Testis (tissue), 3 donors: ENCODE data around the gene ADAMTS6. TPM values are rescaled to one million over a fixed set of nuclear protein-coding genes. Genes with fewer than 3 reads are reported as not detected.

ENCODE experiments used
- DNase-seq: peaks from one replicate; pipeline ENCODE4 v3.0.0-alpha.2; 2019
- H3K27ac ChIP-seq, 2 donors: fragments of 200-600 bp; sonication (generic); one replicate each; pipeline ENCODE4 v1.5.1; 2019
- H3K27me3 ChIP-seq: fragments of 200-600 bp; sonication (generic); one replicate; pipeline ENCODE4 v1.5.1; 2019
- H3K36me3 ChIP-seq: fragments of 200-600 bp; sonication (generic); one replicate; pipeline ENCODE4 v1.5.1; 2017; ENCODE audit warnings: low read depth; ENCODE audit errors: missing control alignments
- H3K4me1 ChIP-seq: fragments of 200-600 bp; sonication (generic); one replicate; pipeline ENCODE4 v1.5.1; 2019
- H3K4me3 ChIP-seq, 2 donors: fragments of 200-600 bp; sonication (generic); one replicate each; pipeline ENCODE4 v1.5.1; 2017 to 2019
- H3K9me3 ChIP-seq: fragments of 200-600 bp; sonication (generic); one replicate; pipeline ENCODE4 v1.5.1; 2017
- CTCF ChIP-seq, 3 experiments: fragments of 450-650 bp in 2 of 3; fragments of 200-600 bp in 1 of 3; sonication (generic) in 1 of 3; IDR thresholded peaks; one replicate each; pipeline ENCODE4 v1.5.1; 2016 to 2019; ENCODE audit warnings: antibody characterized with exemption in 3 of 3, mild to moderate bottlenecking in 2 of 3, moderate library complexity in 1 of 3
- POLR2A ChIP-seq: fragments of 450-650 bp; IDR thresholded peaks from one replicate; pipeline ENCODE4 v1.6.1; 2017; ENCODE audit warnings: antibody characterized with exemption, mild to moderate bottlenecking, moderate library complexity
- WGBS, 2 donors: methylation state at CpG; one replicate each; pipeline ENCODE4 v1.1.5; 2018; 5-methylcytosine and 5-hydroxymethylcytosine counted together
- intact Hi-C: fragments of 100-400 bp; cut with DNase I; formaldehyde crosslinking; loops from one replicate; pipeline ENCODE4 v1.15.1; 2023; ENCODE audit warnings: low total_unique reads
- polyA plus RNA-seq: library from polyadenylated mRNA; stranded (reverse); fragments of 350-450 nt; fragmentation: Illumina TruSeq; extraction: RNeasy Lipid Tissue Mini Kit (QIAGEN cat#74804); gene quantifications from one replicate; pipeline ENCODE4 v1.2.3, GENCODE V29; 2014; ENCODE audit warnings: low read depth, low replicate concordance; ENCODE audit not compliant: insufficient read depth
- total RNA-seq, 2 donors: library from RNA; depleted of rRNA; stranded (reverse); fragments of >200 nt; gene quantifications; one replicate each; pipeline ENCODE4 v1.2.3, GENCODE V29; 2016

The ADAMTS6 gene
- total and polyA plus RNA-seq, 3 donors from 2014 or later: 4.1 to 43.1 (median 25.5) TPM

GRCh38 chr5:65296067-65296466 is 185.7 kb downstream of the ADAMTS6 start:
- DNase-seq: no peak
- 96% methylated on average over 1 of the region's 1 CpG for WGBS, 2 donors
- H3K27ac ChIP-seq: no peak overlapping the region
- H3K36me3 ChIP-seq: no peaks in the 10 kb centered on the region
- H3K27me3 ChIP-seq: no peaks in the 10 kb centered on the region
- H3K4me1 ChIP-seq: peaks cover 3% of the 10 kb centered on the region
- H3K4me3 ChIP-seq: no peak overlapping the region
- intact Hi-C loops: no loop called here
- H3K9me3 ChIP-seq: no peaks in the 10 kb centered on the region
- TF ChIP-seq CTCF (IDR thresholded peaks at IDR 0.05) (no peak), POLR2A (no peak)

GRCh38 chr5:65292196-65292595 is 189.5 kb downstream of the ADAMTS6 start:
- H3K27ac ChIP-seq: no peak overlapping the region
- H3K36me3 ChIP-seq: no peaks in the 10 kb centered on the region
- no peaks in the 10 kb centered on the region for H3K27me3 ChIP-seq
- DNase-seq: no peak
- H3K4me1 ChIP-seq: peaks cover 3% of the 10 kb centered on the region
- intact Hi-C loops: no loop called here
- H3K4me3 ChIP-seq: no peak overlapping the region
- TF ChIP-seq POLR2A: no peak
- TF ChIP-seq CTCF (IDR thresholded peaks at IDR 0.05): no peak
- no peaks in the 10 kb centered on the region for H3K9me3 ChIP-seq

GRCh38 chr5:65290677-65291076 is 191.0 kb downstream of the ADAMTS6 start:
- no peak for TF ChIP-seq POLR2A
- no peak for TF ChIP-seq CTCF (IDR thresholded peaks at IDR 0.05)
- WGBS, 2 donors: 84 to 96% methylated on average over 1 of the region's 1 CpG

GRCh38 chr5:65288657-65289056 is 193.1 kb downstream of the ADAMTS6 start:
- intact Hi-C loops: no loop called here
- TF ChIP-seq POLR2A: no peak
- no peak for TF ChIP-seq CTCF (IDR thresholded peaks at IDR 0.05)
- Histone ChIP-seq H3K27me3 (no peaks in the 10 kb centered on the region), H3K4me1 (peaks cover 3% of the 10 kb centered on the region), H3K4me3 (no peak overlapping the region), H3K9me3 (no peaks in the 10 kb centered on the region), H3K36me3 (no peaks in the 10 kb centered on the region), H3K27ac (no peak overlapping the region)
- 96% methylated on average over 2 of the region's 2 CpGs for WGBS, 2 donors
- DNase-seq: no peak

More at GRCh38 chr5:65290677-65291076, 191.0 kb downstream of the ADAMTS6 start:
- Histone ChIP-seq H3K27ac (no peak overlapping the region), H3K9me3 (no peaks in the 10 kb centered on the region), H3K27me3 (no peaks in the 10 kb centered on the region), H3K4me1 (peaks cover 3% of the 10 kb centered on the region), H3K4me3 (no peak overlapping the region), H3K36me3 (no peaks in the 10 kb centered on the region)
- no peak for DNase-seq
- intact Hi-C loops: no loop called here

- H3K4me1 ChIP-seq: no peaks in the 10 kb centered on the region
- no peaks in the 10 kb centered on the region for H3K36me3 ChIP-seq
- TF ChIP-seq POLR2A (no peak), CTCF (IDR thresholded peaks at IDR 0.05) (no peak)
- intact Hi-C loops: no loop called here
- no peak overlapping the region for H3K27ac ChIP-seq
- H3K4me3 ChIP-seq: no peak overlapping the region
- WGBS, 2 donors: 79 to 96% methylated on average over 2 of the region's 2 CpGs
- H3K9me3 ChIP-seq: no peaks in the 10 kb centered on the region
- DNase-seq: no peak
- H3K27me3 ChIP-seq: no peaks in the 10 kb centered on the region
These were observed 202.1 kb downstream of the ADAMTS6 start for GRCh38 chr5:65279603-65280002.
